Right forelimb (tissue), 1 donor: ENCODE measurements around the gene C1orf87.
"Not testable (repeated sequence)": the region's sequence is repeated elsewhere in the genome, so short reads cannot be mapped to it uniquely, and the experiment has no call there.

ENCODE experiments used
- DNase-seq: peaks from one replicate; pipeline ENCODE4 v3.0.0-alpha.2; 2018

C1orf87 gene

GRCh38 chr1:59992040-59992820 is 81.3 kb downstream of the C1orf87 start:
- no peak for DNase-seq

- DNase-seq = no peak
Observed at GRCh38 chr1:59990470-59990869, 83.1 kb downstream of the C1orf87 start.

DNA sequence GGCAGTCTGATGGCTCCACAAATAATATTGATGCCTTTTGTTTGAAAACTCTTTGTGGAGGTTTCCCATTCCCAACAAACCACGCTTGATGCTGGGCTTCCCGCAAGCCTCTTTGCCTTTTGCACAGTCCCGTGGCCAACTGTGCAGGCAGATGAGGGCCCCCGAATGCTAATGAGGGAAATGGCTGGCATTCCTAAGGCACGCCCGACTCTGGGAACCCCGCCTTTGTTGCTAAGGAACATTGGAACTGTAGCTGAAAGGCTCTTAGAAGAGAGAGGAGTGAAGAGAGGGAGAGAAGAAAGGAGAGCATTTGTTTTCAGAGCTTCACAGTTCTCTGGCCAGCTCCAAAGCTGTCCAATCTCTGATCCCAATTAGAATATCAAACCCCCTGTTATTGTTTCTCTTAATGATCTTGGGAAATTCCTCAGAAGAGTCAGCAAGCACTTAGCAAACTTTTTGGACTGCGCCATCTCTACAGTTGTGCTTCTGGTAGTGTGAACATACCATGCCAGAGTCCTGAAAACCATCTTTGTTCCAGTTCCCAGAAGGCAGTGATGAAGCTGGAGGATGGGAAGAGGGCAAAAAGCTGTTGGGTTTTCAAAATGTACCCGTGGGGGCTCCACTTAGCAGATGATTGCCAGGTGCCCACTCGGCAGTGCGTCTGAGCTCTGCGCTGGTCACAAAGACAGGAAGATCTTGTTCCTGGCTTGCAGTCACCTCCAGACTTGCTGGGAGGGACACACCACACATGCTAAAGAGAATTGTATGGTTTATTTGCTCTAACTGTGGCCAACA is 86.9 kb downstream of the C1orf87 start:
- no peak for DNase-seq

GRCh38 chr1:59985911-59986515 is 87.6 kb downstream of the C1orf87 start:
- no peak for DNase-seq

- no peak for DNase-seq
Observed at GRCh38 chr1:59979666-59980065, 93.9 kb downstream of the C1orf87 start.

DNA sequence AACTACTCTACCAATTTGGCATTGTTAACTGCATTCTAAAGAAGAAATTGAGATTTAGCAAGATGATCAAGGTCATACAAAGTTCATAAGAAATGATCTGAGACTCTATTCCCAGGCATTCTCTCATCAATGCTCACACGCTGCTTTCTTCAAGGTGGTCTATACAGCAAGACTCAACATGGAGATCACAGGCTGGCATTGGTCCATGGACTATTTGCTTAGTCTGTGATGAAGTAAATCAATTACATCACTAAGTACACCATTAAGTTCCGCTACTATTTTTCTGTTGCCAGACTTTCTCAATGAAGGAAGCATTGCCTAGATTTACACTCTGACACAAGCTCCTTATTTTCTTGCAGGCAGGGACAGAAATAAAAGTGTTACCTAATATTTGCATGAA is 95.1 kb downstream of the C1orf87 start:
- DNase-seq = no peak

DNA sequence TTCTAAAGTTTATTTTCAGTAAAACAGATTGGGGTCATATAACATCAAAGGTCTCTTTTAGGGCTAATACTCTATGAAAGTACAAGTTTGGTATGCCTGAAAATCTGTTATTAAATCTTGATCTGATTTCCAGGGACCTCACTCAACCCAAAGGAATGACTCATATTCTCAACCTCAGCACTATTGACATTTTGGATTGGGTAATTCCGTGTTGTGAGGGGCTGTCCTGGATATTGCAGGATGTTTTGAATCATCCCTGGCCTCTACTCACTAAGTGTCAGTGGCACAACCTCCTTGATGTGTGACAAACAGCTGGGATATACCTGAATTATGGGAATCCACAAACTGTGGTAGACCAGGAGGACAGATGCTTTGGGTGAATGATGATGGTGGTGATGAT is 95.5 kb downstream of the C1orf87 start:
- no peak for DNase-seq

GRCh38 chr1:59977075-59977410 is 96.5 kb downstream of the C1orf87 start:
- no peak for DNase-seq

- DNase-seq = peak; percentile 84
Observed at GRCh38 chr1:59976194-59977074, 97.1 kb downstream of the C1orf87 start.

DNA sequence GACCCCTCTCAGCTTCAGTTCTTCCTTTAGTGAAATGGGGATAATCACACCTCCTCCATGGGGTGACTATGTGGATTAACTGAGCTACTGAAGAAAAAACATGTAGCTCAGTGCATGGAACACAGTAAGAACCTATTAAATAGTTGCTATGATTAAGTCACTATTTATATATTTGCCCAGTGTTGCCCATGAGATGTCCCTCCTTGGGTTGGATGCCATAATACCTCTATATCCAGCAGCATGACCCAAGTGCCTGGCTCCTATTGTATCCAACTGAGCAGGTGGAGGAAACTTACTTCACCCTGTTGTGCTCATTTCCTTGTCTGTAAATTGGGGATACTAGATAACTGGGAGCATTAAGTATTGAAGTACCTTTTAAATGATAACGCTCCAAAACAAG is 99.9 kb downstream of the C1orf87 start:
- no peak for DNase-seq

GRCh38 chr1:59972216-59972927 is 101.2 kb downstream of the C1orf87 start:
- DNase-seq = peak; percentile 78

DNA sequence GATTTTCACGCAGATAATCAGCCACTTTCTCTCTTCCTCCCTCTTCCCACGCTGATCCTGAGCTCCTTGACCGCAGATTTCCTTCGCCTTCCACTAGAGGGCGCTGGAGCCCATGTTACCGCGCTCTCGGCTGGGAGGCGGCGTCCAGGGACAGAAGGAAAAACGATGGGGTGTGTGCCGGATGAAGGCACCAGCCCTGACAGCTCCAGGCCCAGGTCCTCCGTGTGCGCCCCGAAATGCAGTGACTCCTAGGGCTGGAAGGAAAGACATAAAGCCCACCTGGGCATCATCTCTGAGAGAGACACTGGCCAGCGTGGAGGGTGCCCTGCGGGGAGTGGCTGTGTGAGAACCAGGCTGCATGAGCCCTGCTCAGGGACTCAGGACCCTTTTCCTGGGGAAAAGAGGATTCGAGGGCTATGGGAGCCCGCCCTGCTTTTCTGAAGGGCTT is 102.1 kb downstream of the C1orf87 start:
- peak; percentile 91 for DNase-seq

GRCh38 chr1:59969542-59970175 is 103.9 kb downstream of the C1orf87 start:
- not testable (repeated sequence) for DNase-seq

- DNase-seq = not testable (repeated sequence)
Observed at GRCh38 chr1:59968746-59969145, 104.8 kb downstream of the C1orf87 start.

DNA sequence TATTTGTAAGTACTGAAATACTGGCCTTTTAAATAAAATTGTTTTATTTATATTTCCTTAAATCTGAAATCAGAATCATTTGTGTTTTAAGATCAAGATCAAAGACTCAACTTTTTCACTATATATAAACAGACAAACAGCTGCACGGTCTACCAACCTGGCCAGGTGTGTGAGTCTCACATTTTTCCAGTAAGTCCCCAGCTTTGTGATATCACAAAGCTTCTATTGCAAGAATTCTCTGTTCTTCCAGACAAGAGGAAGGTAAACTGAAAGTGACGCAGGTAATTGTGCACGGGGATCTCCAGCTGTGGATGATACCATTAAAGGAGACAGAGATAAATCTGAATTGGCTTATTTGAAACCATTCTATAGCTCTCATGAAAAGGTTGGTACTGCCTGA is 105.8 kb downstream of the C1orf87 start:
- DNase-seq = no peak

GRCh38 chr1:59967141-59967697 is 106.4 kb downstream of the C1orf87 start:
- DNase-seq = no peak

DNA sequence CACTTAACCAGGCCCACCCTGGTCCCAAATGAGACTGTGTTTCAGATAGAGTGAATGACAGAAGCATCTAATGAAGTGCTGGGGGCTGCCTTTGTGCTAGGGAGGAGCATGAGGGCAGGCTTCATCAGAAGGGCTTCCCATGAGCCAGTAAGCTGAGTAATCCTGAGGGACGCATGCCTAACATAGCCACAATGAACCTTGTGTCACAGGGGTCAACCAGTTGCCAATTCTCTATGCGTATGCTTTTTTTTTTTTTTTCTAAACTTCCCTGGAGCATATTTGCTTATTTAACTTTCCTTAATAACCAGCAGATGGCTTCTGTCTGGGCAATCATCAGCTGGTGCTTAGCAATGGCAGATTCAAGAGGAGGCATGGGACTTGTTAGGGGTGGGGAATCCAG is 121.5 kb downstream of the C1orf87 start:
- no peak for DNase-seq

DNA sequence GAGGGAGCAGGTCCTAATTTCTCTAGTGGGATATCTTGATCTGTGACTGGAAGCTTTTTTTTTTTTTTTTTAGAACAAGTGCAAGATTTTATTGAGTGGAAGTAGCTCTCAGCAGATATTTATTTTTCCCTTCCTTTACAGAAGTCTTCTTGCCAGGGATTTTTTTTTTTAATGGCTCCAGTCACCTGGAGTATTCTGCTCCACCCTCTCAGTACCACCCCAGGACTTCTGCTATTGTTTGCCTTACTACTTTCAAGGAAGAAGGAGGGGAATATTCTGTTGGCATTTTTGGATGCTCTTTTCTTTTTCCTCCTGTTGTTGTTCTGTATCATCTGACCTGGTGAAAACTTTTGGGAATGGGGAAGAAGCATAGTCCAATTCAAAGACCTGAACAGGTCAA is 123.9 kb downstream of the C1orf87 start:
- DNase-seq = no peak

GRCh38 chr1:59948990-59949389 is 124.6 kb downstream of the C1orf87 start:
- DNase-seq = no peak

DNA sequence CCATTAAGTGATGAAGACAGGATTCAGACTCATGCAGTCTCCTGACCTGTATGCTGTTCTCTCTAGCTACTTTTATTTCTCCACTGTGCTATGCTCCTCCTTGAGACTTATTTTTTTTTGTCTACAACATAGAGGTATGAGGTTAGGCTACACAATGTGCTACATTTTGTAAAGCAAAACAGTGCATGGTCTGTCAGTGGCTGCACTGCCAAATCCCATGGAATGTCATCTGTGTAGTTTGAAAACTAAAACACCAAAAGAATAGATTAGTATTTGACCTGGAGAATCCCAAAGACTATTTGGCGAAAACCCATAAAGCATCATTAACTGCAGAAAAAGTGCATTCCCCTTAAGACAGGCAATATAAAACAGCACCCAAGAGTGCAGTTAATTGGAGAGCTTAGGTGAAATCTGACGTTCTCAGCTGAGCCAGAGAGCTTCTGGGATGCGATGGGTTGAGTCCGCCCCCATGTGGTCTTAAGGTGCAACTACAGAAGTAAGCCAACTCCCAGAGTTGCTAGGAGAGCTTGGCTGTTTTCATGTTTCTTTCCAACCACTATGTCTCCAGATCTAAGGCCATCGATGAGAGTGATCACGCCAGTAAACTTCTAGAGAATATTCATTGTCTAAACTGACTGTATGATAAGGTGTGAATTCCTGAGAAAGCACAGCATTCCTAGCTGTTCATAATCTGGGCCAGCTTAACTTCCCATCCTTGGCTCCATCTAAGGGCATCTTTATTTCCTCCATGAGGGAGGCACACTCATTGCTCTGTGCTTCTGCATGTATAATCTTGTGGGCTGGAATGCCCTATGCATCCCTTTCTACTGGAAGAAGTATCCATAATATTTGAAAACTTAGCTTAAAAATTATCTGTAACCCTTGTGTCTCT is 126.3 kb downstream of the C1orf87 start:
- DNase-seq = peak; percentile 61
